SU-DHL-6 (cell line): Measurements from ENCODE around the gene DCDC2C.

Experiments used
- CTCF ChIP-seq: fragments of 200-600 bp; sonication (generic); IDR thresholded peaks from one replicate; pipeline ENCODE4 v1.5.1; 2017; ENCODE audit warnings: antibody characterized with exemption, mild to moderate bottlenecking, low read length, moderate library complexity; ENCODE audit not compliant: insufficient read depth, poor library complexity, severe bottlenecking
- EZH2phosphoT487 ChIP-seq: fragments of 200-600 bp; sonication (generic), shearing (Covaris generic); conservative IDR thresholded peaks from 2 replicates; pipeline ENCODE4 v1.6.1; 2018; ENCODE audit warnings: mild to moderate bottlenecking, antibody characterized with exemption, low read length, moderate library complexity, mixed read lengths

GRCh38 chr2:3709225-3709624, 5.8 kb downstream of the DCDC2C start:
- no peak for TF ChIP-seq CTCF
- no peak for TF ChIP-seq EZH2phosphoT487
